Psoas muscle (tissue), 8 donors: ENCODE results near the gene NLRX1. TPM values are rescaled to one million over a fixed set of nuclear protein-coding genes. Genes with fewer than 3 reads are reported as not detected.

Source experiments
- ATAC-seq, 4 donors: fragments of 200-7000 bp; cut with Tn5 transposase; one replicate each; pipeline ENCODE4 v1.9.1; 2020; ENCODE audit warnings: moderate library complexity in 3 of 4, mild to moderate bottlenecking in 2 of 4
- DNase-seq, 2 donors: peaks; one replicate each; pipeline ENCODE4 v3.0.0-alpha.2; 2020
- H3K27ac ChIP-seq: fragments of 200-600 bp; one replicate; pipeline ENCODE4 v1.8.0; 2022
- H3K27me3 ChIP-seq, 3 donors: fragments of 200-600 bp in 1 of 3; one replicate each; pipeline versions ENCODE4 v1.6.1 to v1.8.0; 2013 to 2022; ENCODE audit warnings: low read length in 2 of 3, mild to moderate bottlenecking in 2 of 3, moderate library complexity in 1 of 3; ENCODE audit not compliant: insufficient read depth in 3 of 3
- H3K36me3 ChIP-seq, 2 donors: fragments of 200-600 bp in 1 of 2; one replicate each; pipeline versions ENCODE4 v1.6.1 to v1.8.0; 2013 to 2022; ENCODE audit warnings: low read depth in 1 of 2, mild to moderate bottlenecking in 1 of 2, moderate library complexity in 1 of 2; ENCODE audit not compliant: insufficient read depth in 1 of 2
- H3K4me1 ChIP-seq: fragments of 200-600 bp; one replicate; pipeline ENCODE4 v1.8.0; 2022
- H3K4me3 ChIP-seq: fragments of 200-600 bp; one replicate; pipeline ENCODE4 v1.8.0; 2022; ENCODE audit warnings: mild to moderate bottlenecking
- H3K9me3 ChIP-seq: fragments of 200-600 bp; one replicate; pipeline ENCODE4 v1.8.0; 2022
- CTCF ChIP-seq: fragments of 200-600 bp; IDR thresholded peaks from one replicate; pipeline ENCODE4 v1.8.0; 2022; ENCODE audit warnings: antibody characterized with exemption
- WGBS, 3 donors: extraction: QIAGEN DNeasy Blood & Tissue Kit; methylation state at CpG; one replicate each; pipeline versions ENCODE4 v1.1.6 to v1.1.7; 2013; 5-methylcytosine and 5-hydroxymethylcytosine counted together
- intact Hi-C, 2 donors: fragments of 100-400 bp; cut with DNase I; formaldehyde crosslinking; loops; one replicate each; pipeline versions ENCODE4 v1.11.0 to v1.14.2; 2022
- polyA plus RNA-seq, 3 donors: library from polyadenylated mRNA; stranded (reverse); fragments of 200-250 nt; gene quantifications; one replicate each; pipeline ENCODE4 v1.2.3, GENCODE V29; 2013
- total RNA-seq, 4 donors: library from RNA; stranded (reverse); fragmentation: NEBNext Ultra II Directional in 2 of 4; extraction: Animal tissue kit (Norgen Biotek cat#: 25700) in 2 of 4; gene quantifications; one replicate each; pipeline versions ENCODE4 v1.2.1 to v1.2.4, GENCODE V29; 2021 to 2023
- donor health status: healthy with polysubstance abuse.
- donor health status: DM: no; HTN: no; CAD: no; lungs with moderate emphysema.
- donor health status: Bipolar disorder and iron deficiency.
- donor health status: healthy.
- donor health status: DM: yes; HTN: yes; CAD: no.
- donor health status: DM: no; HTN: no; CAD: no.
- donor health status: DM: no; HTN: no; CAD: no.
- donor health status: DM: yes; HTN: yes; CAD: no.

NLRX1 gene
- total and polyA plus RNA-seq, 7 donors, result 8.8 to 28.7 (median 18.1) TPM

- DNase-seq (no peak), ATAC-seq (no peak)
- Histone ChIP-seq H3K9me3 (no peaks in the 10 kb centered on the region), H3K36me3 (peaks cover 0 to 65% of the 10 kb centered on the region in 2 donors), H3K4me3 (no peak overlapping the region), H3K4me1 (peaks cover 4% of the 10 kb centered on the region), H3K27ac (no peak overlapping the region), H3K27me3 (no peaks in the 10 kb centered on the region)
- 91 to 94% (median 91%) methylated on average over 21 of the region's 21 CpGs for WGBS, 3 donors
- intact Hi-C loops, result no loop called here
- no peak for TF ChIP-seq CTCF
Measured at GRCh38 chr11:119173453-119173852, 4.9 kb downstream of the NLRX1 start.

GRCh38 chr11:119175493-119176077, 7.1 kb downstream of the NLRX1 start:
- intact Hi-C loops, result no loop called here
- no peaks in the 10 kb centered on the region for H3K4me1 ChIP-seq
- H3K4me3 ChIP-seq, result no peak overlapping the region
- WGBS, 3 donors, result 73% methylated on average over 6 of the region's 6 CpGs
- peaks cover 0 to 75% of the 10 kb centered on the region in 2 donors for H3K36me3 ChIP-seq
- H3K9me3 ChIP-seq, result no peaks in the 10 kb centered on the region
- no peak for ATAC-seq
- H3K27ac ChIP-seq, result no peak overlapping the region
- no peaks in the 10 kb centered on the region for H3K27me3 ChIP-seq
- no peak for TF ChIP-seq CTCF
- no peak for DNase-seq

- Histone ChIP-seq H3K9me3 (no peaks in the 10 kb centered on the region), H3K36me3 (peaks cover 0 to 80% of the 10 kb centered on the region in 2 donors), H3K4me3 (no peak overlapping the region), H3K4me1 (no peaks in the 10 kb centered on the region), H3K27ac (no peak overlapping the region), H3K27me3 (no peaks in the 10 kb centered on the region)
- TF ChIP-seq CTCF, result no peak
- intact Hi-C loops, result no loop called here
- ATAC-seq (no peak), DNase-seq (no peak)
- WGBS, 3 donors, result 64 to 66% (median 66%) methylated on average over 4 of the region's 4 CpGs
Measured at GRCh38 chr11:119178166-119178680, 9.7 kb downstream of the NLRX1 start.

GRCh38 chr11:119179342-119179741, 10.8 kb downstream of the NLRX1 start:
- Histone ChIP-seq H3K36me3 (peaks cover 0 to 78% of the 10 kb centered on the region in 2 donors), H3K27me3 (no peaks in the 10 kb centered on the region), H3K4me3 (no peak overlapping the region), H3K9me3 (no peaks in the 10 kb centered on the region), H3K27ac (no peak overlapping the region), H3K4me1 (no peaks in the 10 kb centered on the region)
- intact Hi-C loops, result no loop called here
- 92 to 98% (median 93%) methylated on average over 6 of the region's 6 CpGs for WGBS, 3 donors
- DNase-seq (no peak), ATAC-seq (no peak)
- TF ChIP-seq CTCF, result no peak

GRCh38 chr11:119179983-119180382, 11.5 kb downstream of the NLRX1 start:
- Histone ChIP-seq H3K27ac (no peak overlapping the region), H3K36me3 (peaks cover 0 to 71% of the 10 kb centered on the region in 2 donors), H3K4me3 (no peak overlapping the region), H3K4me1 (no peaks in the 10 kb centered on the region), H3K9me3 (no peaks in the 10 kb centered on the region), H3K27me3 (no peaks in the 10 kb centered on the region)
- DNase-seq (no peak), ATAC-seq (peak in 2 of 4 donors; percentile 19 to 32)
- intact Hi-C loops, result no loop called here
- TF ChIP-seq CTCF, result no peak
- WGBS, 3 donors, result 90 to 91% (median 91%) methylated on average over 10 of the region's 10 CpGs
